Measurements from ENCODE around the gene CCDC91.

CCDC91 gene

GRCh38 chr12:28190321-28191050 is at the start of gene CCDC91:
Gene CCDC91, plus strand, starts transcription at chr12:28190456. Its CDS starts 66,760 bp downstream, at chr12:28257216.
- TF ChIP-seq CREB5 (CRISPR knock-in tag; IDR thresholded peaks at IDR 0.05; ENCODE audit: low read depth), result no peak
- TF ChIP-seq ZNF8 (CRISPR knock-in tag; IDR thresholded peaks at IDR 0.05), result 0 out of 2 replicates have a peak, but pooled peaks have one; percentile 6
- no peak for TF ChIP-seq OSR1 (CRISPR knock-in tag; IDR thresholded peaks at IDR 0.05)
- TF ChIP-seq RARB (CRISPR knock-in tag; IDR thresholded peaks at IDR 0.05), result no peak
- TF ChIP-seq PATZ1 (CRISPR knock-in tag; IDR thresholded peaks at IDR 0.05; ENCODE audit: borderline replicate concordance), result no peak
- TF ChIP-seq ZFP30 (CRISPR knock-in tag; IDR thresholded peaks at IDR 0.05), result no peak
- TF ChIP-seq ISL1 (CRISPR knock-in tag; IDR thresholded peaks at IDR 0.05), result no peak
- peak; percentile 87 for ATAC-seq

GRCh38 chr12:28144059-28144458 is 46.2 kb upstream of the CCDC91 start:
- no peak for TF ChIP-seq ZNF8 (CRISPR knock-in tag; IDR thresholded peaks at IDR 0.05)
- TF ChIP-seq POU6F1 (CRISPR knock-in tag; IDR thresholded peaks at IDR 0.05; ENCODE audit: borderline replicate concordance, low read depth), result no peak
- TF ChIP-seq TCF4 (CRISPR knock-in tag; IDR thresholded peaks at IDR 0.05; ENCODE audit: borderline replicate concordance), result no peak
- TF ChIP-seq CREB5 (CRISPR knock-in tag; IDR thresholded peaks at IDR 0.05; ENCODE audit: low read depth), result no peak
- TF ChIP-seq RARB (CRISPR knock-in tag; IDR thresholded peaks at IDR 0.05), result no peak
- no peak for TF ChIP-seq PPARA (CRISPR knock-in tag; IDR thresholded peaks at IDR 0.05; ENCODE audit: borderline replicate concordance)
- TF ChIP-seq ZNF70 (CRISPR knock-in tag; IDR thresholded peaks at IDR 0.05), result no peak
- no peak for TF ChIP-seq ESRRG (CRISPR knock-in tag; IDR thresholded peaks at IDR 0.05)
- TF ChIP-seq TOX (CRISPR knock-in tag; IDR thresholded peaks at IDR 0.05; ENCODE audit: borderline replicate concordance), result no peak
- TF ChIP-seq OSR1 (CRISPR knock-in tag; IDR thresholded peaks at IDR 0.05), result no peak
- no peak for TF ChIP-seq BACH2 (CRISPR knock-in tag; IDR thresholded peaks at IDR 0.05; ENCODE audit: borderline replicate concordance)
- no peak for TF ChIP-seq ARNTL (CRISPR knock-in tag; IDR thresholded peaks at IDR 0.05; ENCODE audit: borderline replicate concordance, low read depth)
- TF ChIP-seq GLIS3 (CRISPR knock-in tag; IDR thresholded peaks at IDR 0.05), result no peak
- TF ChIP-seq PATZ1 (CRISPR knock-in tag; IDR thresholded peaks at IDR 0.05; ENCODE audit: borderline replicate concordance), result no peak
- no peak for ATAC-seq

- no peak for ATAC-seq
- no peak for TF ChIP-seq TOX (CRISPR knock-in tag; IDR thresholded peaks at IDR 0.05; ENCODE audit: borderline replicate concordance)
- TF ChIP-seq PPARA (CRISPR knock-in tag; IDR thresholded peaks at IDR 0.05; ENCODE audit: borderline replicate concordance), result no peak
- TF ChIP-seq PATZ1 (CRISPR knock-in tag; IDR thresholded peaks at IDR 0.05; ENCODE audit: borderline replicate concordance), result no peak
- no peak for TF ChIP-seq ZNF70 (CRISPR knock-in tag; IDR thresholded peaks at IDR 0.05)
- TF ChIP-seq BACH2 (CRISPR knock-in tag; IDR thresholded peaks at IDR 0.05; ENCODE audit: borderline replicate concordance), result no peak
Observed at GRCh38 chr12:28144532-28144931, 45.7 kb upstream of the CCDC91 start.

Data from SK-N-SH treated with all-trans-retinoic acid at 6 μM for 48 hours (cell line).